Measurements from ENCODE around the gene SLC7A10. TPM values are rescaled to one million over a fixed set of nuclear protein-coding genes. Genes with fewer than 3 reads are reported as not detected.
"Not testable (repeated sequence)": the region's sequence is repeated elsewhere in the genome, so short reads cannot be mapped to it uniquely, and the experiment has no call there.

Gene SLC7A10
- total RNA-seq, 2 experiments from 2014 or later = not detected

DNA sequence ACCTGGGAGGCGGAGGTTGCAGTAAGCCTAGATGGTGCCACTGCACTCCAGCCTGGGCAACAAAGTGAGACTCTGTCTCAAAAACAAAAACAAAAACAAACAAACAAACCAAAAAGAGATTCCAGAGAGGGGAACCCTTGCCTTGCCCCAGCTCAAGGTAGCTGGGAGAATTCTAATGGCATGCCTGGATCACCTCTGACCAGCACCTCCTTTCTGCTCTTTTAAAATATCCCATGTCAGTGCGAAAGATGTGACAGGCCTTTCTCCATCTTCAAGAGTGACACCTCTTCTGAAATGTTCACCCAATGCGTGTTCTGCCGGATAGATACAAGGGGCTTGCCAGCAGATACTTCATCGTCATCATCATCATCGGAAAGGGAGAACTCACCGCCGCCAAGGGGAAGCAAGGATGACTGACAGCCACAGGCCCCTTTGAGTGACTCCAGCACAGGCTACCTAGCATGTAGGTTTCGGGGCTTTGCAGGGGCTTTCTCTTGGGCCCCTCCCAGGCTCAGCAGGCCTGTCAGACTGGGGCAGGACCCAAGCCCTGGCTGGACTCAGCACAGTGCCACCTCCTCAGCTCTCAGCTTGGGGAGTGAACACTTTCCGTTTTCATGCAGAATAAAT, 50.4 kb downstream of the SLC7A10 start:
- peak overlapping the region; percentile 96 for H3K4me3 Mint-ChIP-seq
- H3K27me3 Mint-ChIP-seq = peaks cover 3% of the 10 kb centered on the region
- DNase-seq = no peak
- intact Hi-C loops (cut with micrococcal nuclease) = loop anchor here (5.0 kb wide), 3 partner anchors 197 to 997 kb away; partner anchors contain the start of genes CEBPG, LSM14A and NUDT19
- CTCF ChIA-PET = interaction anchor here (0.9 to 4.6 kb wide), 6 partner anchors 9 to 200 kb away, joined by 3 to 37 read pairs (median 5); no protein-coding TSS in a partner anchor
- peaks cover 7% of the 10 kb centered on the region for H3K36me3 Mint-ChIP-seq
- peaks cover 30% of the 10 kb centered on the region for H3K4me1 Mint-ChIP-seq (ENCODE audit: low read depth)
- POLR2A ChIA-PET = interaction anchor here (1.4 to 3.0 kb wide), 4 partner anchors 11 to 199 kb away, joined by 4 to 47 read pairs (median 10); partner anchors contain the start of gene CEBPG
- H3K9me3 Mint-ChIP-seq = peaks cover 2% of the 10 kb centered on the region
- no peak overlapping the region for H3K27ac Mint-ChIP-seq

DNA sequence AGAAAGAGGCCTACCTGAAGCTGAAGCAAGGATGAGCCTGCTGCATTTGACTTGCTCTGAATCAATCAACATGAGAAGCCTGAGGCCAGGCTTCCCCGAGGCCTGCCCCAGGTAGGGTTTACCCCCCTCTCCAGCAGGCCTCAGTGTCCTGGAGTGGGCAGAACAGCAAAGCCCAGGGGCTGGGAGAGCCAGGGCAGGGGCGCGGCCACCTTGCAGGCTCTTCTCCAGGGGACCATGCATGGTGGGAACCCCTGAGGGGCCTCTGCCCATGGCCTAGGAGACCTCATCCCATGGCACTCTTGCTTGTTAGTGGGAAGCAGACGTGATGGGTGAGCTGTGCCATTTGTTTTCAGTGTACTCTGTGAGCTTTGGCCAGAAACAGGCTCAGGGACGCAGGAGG, 51.5 kb downstream of the SLC7A10 start:
- Mint-ChIP-seq H3K9me3 (peaks cover 2% of the 10 kb centered on the region), H3K27ac (no peak overlapping the region), H3K4me3 (no peak overlapping the region), H3K27me3 (peaks cover 3% of the 10 kb centered on the region), H3K36me3 (peaks cover 8% of the 10 kb centered on the region), H3K4me1 (ENCODE audit: low read depth) (peaks cover 30% of the 10 kb centered on the region)
- ChIA-PET CTCF (interaction anchor here (1.0 to 2.5 kb wide), 3 partner anchors 10 to 49 kb away, joined by 3 to 8 read pairs (median 4); no protein-coding TSS in a partner anchor), POLR2A (interaction anchor here (1.6 kb wide), 1 partner anchor 14 kb away, joined by 5 read pairs; no protein-coding TSS in a partner anchor)
- intact Hi-C loops (cut with micrococcal nuclease) = no loop called here
- DNase-seq = no peak

DNA sequence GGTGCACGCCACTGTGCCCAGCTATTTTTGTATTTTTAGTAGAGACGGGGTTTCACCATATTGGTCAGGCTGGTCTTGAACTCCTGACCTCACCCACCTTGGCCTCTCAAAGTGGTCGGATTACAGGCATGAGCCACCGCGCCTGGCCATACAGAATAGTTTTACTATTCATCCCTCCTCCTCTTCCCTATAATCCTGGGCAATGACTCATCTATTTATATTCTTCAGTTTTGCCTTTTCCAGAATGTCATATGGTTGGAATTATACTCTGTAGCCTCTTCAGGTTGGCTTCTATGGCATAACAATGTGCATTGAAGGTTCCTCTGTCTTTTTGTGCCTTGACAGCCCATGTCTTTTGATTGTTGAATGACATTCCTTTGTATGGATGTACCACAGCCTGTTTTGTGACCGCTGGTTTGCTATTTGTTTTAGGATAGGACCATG, 53.7 kb downstream of the SLC7A10 start:
- POLR2A ChIA-PET = no interaction called here
- Mint-ChIP-seq H3K27me3 (peaks cover 2% of the 10 kb centered on the region), H3K4me1 (ENCODE audit: low read depth) (peaks cover 22% of the 10 kb centered on the region), H3K4me3 (no peak overlapping the region), H3K9me3 (peaks cover 12% of the 10 kb centered on the region), H3K27ac (no peak overlapping the region), H3K36me3 (peaks cover 10% of the 10 kb centered on the region)
- CTCF ChIA-PET = interaction anchor here (0.6 to 2.5 kb wide), 3 partner anchors 12 to 46 kb away, joined by 3 to 8 read pairs (median 6); no protein-coding TSS in a partner anchor
- no peak for DNase-seq
- intact Hi-C loops (cut with micrococcal nuclease) = no loop called here

DNA sequence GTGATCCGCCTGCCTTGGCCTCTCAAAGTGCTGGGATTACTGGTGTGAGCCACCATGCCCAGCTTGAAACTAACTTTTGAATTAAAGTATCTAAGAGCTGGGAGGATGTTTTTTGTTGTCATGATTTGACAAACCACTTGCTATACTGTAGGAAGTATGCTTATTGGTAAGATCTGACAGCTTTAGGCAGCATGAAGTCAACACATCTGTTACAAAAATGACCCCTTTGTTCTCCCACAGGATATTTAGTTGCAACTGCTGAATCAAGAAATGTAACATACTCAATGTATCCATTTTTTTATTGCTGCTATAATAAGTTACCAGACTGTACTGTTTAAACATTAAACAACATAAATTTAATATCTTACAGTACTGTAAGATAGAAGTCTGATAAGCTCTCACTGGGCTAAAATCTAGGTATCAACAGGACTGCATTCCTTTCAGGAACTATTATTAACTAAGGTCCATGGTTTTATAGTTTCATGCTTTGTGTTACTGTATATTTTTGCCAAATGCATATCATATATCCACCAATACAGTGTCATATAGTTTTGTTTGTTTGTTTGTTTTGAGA, 54.3 kb downstream of the SLC7A10 start:
- intact Hi-C loops (cut with micrococcal nuclease) = no loop called here
- no peaks in the 10 kb centered on the region for H3K27me3 Mint-ChIP-seq
- no peak overlapping the region for H3K27ac Mint-ChIP-seq
- CTCF ChIA-PET = interaction anchor here (1.2 to 2.9 kb wide), 3 partner anchors 13 to 27 kb away, joined by 3 to 9 read pairs (median 6); no protein-coding TSS in a partner anchor
- peaks cover 7% of the 10 kb centered on the region for H3K36me3 Mint-ChIP-seq
- POLR2A ChIA-PET = no interaction called here
- H3K4me3 Mint-ChIP-seq = no peak overlapping the region
- no peak for DNase-seq
- H3K4me1 Mint-ChIP-seq (ENCODE audit: low read depth) = peaks cover 20% of the 10 kb centered on the region
- H3K9me3 Mint-ChIP-seq = peaks cover 10% of the 10 kb centered on the region

GRCh38 chr19:33168528-33168927, 57.1 kb downstream of the SLC7A10 start:
- Mint-ChIP-seq H3K4me3 (no peak overlapping the region), H3K4me1 (ENCODE audit: low read depth) (peaks cover 5% of the 10 kb centered on the region), H3K27me3 (no peaks in the 10 kb centered on the region), H3K27ac (no peak overlapping the region), H3K36me3 (peaks cover 4% of the 10 kb centered on the region), H3K9me3 (peaks cover 10% of the 10 kb centered on the region)
- no peak for DNase-seq
- intact Hi-C loops (cut with micrococcal nuclease) = no loop called here
- CTCF ChIA-PET = no interaction called here
- POLR2A ChIA-PET = no interaction called here

DNA sequence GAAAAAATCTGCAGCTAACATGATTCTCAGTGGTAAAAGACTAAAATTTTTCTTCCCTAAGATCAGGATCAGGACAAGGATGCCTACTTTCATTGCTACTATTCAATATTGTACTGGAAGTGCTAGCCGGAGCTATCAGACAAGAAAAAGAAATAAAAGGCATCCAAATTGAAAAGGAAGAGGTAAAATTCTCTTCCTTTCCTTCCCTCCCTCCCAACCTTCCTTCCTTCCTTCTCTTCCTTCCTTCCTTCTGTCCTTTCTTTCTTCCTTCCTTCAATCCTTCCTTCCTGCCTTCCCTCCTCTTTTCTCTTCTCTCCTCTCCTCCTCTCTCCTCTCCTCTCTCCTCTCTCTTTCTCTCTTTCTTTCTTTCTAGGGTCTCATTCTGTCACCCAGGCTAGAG, 58.2 kb downstream of the SLC7A10 start:
- intact Hi-C loops (cut with micrococcal nuclease) = no loop called here
- Mint-ChIP-seq H3K27me3 (no peaks in the 10 kb centered on the region), H3K36me3 (peaks cover 4% of the 10 kb centered on the region), H3K4me3 (no peak overlapping the region), H3K27ac (no peak overlapping the region), H3K4me1 (ENCODE audit: low read depth) (peaks cover 1% of the 10 kb centered on the region), H3K9me3 (peaks cover 10% of the 10 kb centered on the region)
- no peak for DNase-seq
- ChIA-PET POLR2A (no interaction called here), CTCF (interaction anchor here (0.6 to 2.2 kb wide), 2 partner anchors 23 to 400 kb away, joined by 3 to 6 read pairs; no protein-coding TSS in a partner anchor)

DNA sequence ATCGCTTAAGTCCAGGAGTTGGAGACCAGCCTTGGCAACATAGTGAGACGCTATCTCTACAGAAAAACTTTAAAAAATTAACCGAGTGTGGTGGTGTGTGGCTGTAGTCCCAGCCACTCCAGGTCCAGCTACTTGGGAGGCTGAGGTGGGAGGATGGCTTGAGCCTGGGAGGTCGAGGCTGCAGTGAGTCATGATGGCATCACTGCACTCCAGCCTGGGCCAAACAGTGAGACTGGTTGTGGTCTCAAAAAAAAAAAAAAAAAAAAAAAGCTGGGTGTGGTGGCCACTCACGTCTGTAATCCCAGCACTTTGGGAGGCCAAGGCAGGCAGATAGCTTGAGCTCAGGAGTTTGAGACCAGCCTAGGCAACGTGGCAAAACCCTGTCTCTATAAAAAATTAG, 59.6 kb downstream of the SLC7A10 start:
- peaks cover 10% of the 10 kb centered on the region for H3K9me3 Mint-ChIP-seq
- CTCF ChIA-PET = interaction anchor here (1.1 to 2.2 kb wide), 3 partner anchors 10 to 22 kb away, joined by 3 to 6 read pairs (median 6); no protein-coding TSS in a partner anchor
- H3K4me1 Mint-ChIP-seq (ENCODE audit: low read depth); H3K36me3 Mint-ChIP-seq; H3K27me3 Mint-ChIP-seq; intact Hi-C loops (cut with micrococcal nuclease); H3K27ac Mint-ChIP-seq; H3K4me3 Mint-ChIP-seq; DNase-seq: not testable (repeated sequence)
- POLR2A ChIA-PET = interaction anchor here (0.6 kb wide), 1 partner anchor 31 kb away, joined by 3 read pairs; no protein-coding TSS in a partner anchor

- no peak for DNase-seq
- H3K36me3 Mint-ChIP-seq = peaks cover under 1% of the 10 kb centered on the region
- intact Hi-C loops (cut with micrococcal nuclease) = no loop called here
- peaks cover 9% of the 10 kb centered on the region for H3K9me3 Mint-ChIP-seq
- H3K27me3 Mint-ChIP-seq = no peaks in the 10 kb centered on the region
- CTCF ChIA-PET = interaction anchor here (0.7 to 2.2 kb wide), 4 partner anchors 10 to 72 kb away, joined by 3 to 10 read pairs (median 6); no protein-coding TSS in a partner anchor
- POLR2A ChIA-PET = interaction anchor here (1.3 kb wide), 1 partner anchor 13 kb away, joined by 4 read pairs; no protein-coding TSS in a partner anchor
- H3K27ac Mint-ChIP-seq = no peak overlapping the region
- H3K4me3 Mint-ChIP-seq = no peak overlapping the region
- H3K4me1 Mint-ChIP-seq (ENCODE audit: low read depth) = peaks cover 24% of the 10 kb centered on the region
Observed at GRCh38 chr19:33163481-33163880, 62.2 kb downstream of the SLC7A10 start.

- Mint-ChIP-seq H3K4me1 (ENCODE audit: low read depth) (peaks cover 32% of the 10 kb centered on the region), H3K27me3 (no peaks in the 10 kb centered on the region), H3K4me3 (no peak overlapping the region), H3K27ac (peak overlapping the region; percentile 86), H3K9me3 (no peaks in the 10 kb centered on the region), H3K36me3 (no peaks in the 10 kb centered on the region)
- no peak for DNase-seq
- intact Hi-C loops (cut with micrococcal nuclease) = loop anchor here (2.0 kb wide), 1 partner anchor 16 kb away; no protein-coding TSS in a partner anchor
- ChIA-PET POLR2A (interaction anchor here (1.3 to 4.2 kb wide), 3 partner anchors 13 to 212 kb away, joined by 5 to 47 read pairs (median 7); partner anchors contain the start of gene CEBPG), CTCF (interaction anchor here (1.1 to 3.7 kb wide), 6 partner anchors 16 to 36 kb away, joined by 3 to 34 read pairs (median 12); no protein-coding TSS in a partner anchor)
Observed at GRCh38 chr19:33161201-33161600, 64.4 kb downstream of the SLC7A10 start.

- POLR2A ChIA-PET = interaction anchor here (1.3 to 4.2 kb wide), 3 partner anchors 14 to 214 kb away, joined by 5 to 47 read pairs (median 7); partner anchors contain the start of gene CEBPG
- H3K27me3 Mint-ChIP-seq = no peaks in the 10 kb centered on the region
- H3K4me1 Mint-ChIP-seq (ENCODE audit: low read depth) = peaks cover 32% of the 10 kb centered on the region
- peak overlapping the region; percentile 86 for H3K27ac Mint-ChIP-seq
- intact Hi-C loops (cut with micrococcal nuclease) = loop anchor here (1.0 to 2.0 kb wide), 2 partner anchors 15 to 17 kb away; no protein-coding TSS in a partner anchor
- H3K9me3 Mint-ChIP-seq = no peaks in the 10 kb centered on the region
- no peak for DNase-seq
- CTCF ChIA-PET = interaction anchor here (1.1 to 3.7 kb wide), 7 partner anchors 9 to 256 kb away, joined by 3 to 34 read pairs (median 4); no protein-coding TSS in a partner anchor
- H3K36me3 Mint-ChIP-seq = no peaks in the 10 kb centered on the region
- H3K4me3 Mint-ChIP-seq = no peak overlapping the region
Observed at GRCh38 chr19:33159893-33160292, 65.8 kb downstream of the SLC7A10 start.

- no peak overlapping the region for H3K4me3 Mint-ChIP-seq
- CTCF ChIA-PET = interaction anchor here (1.4 to 3.7 kb wide), 5 partner anchors 9 to 25 kb away, joined by 3 to 34 read pairs (median 17); no protein-coding TSS in a partner anchor
- intact Hi-C loops (cut with micrococcal nuclease) = no loop called here
Observed at GRCh38 chr19:33159149-33159548, 66.5 kb downstream of the SLC7A10 start.

More at GRCh38 chr19:33159149-33159548, 66.5 kb downstream of the SLC7A10 start:
- peaks cover 32% of the 10 kb centered on the region for H3K4me1 Mint-ChIP-seq (ENCODE audit: low read depth)
- H3K27me3 Mint-ChIP-seq = no peaks in the 10 kb centered on the region
- no peak overlapping the region for H3K27ac Mint-ChIP-seq
- H3K36me3 Mint-ChIP-seq = no peaks in the 10 kb centered on the region
- POLR2A ChIA-PET = interaction anchor here (0.6 to 4.2 kb wide), 2 partner anchors 17 to 472 kb away, joined by 4 to 47 read pairs; no protein-coding TSS in a partner anchor
- H3K9me3 Mint-ChIP-seq = no peaks in the 10 kb centered on the region
- no peak for DNase-seq

Measured in activated CD4-positive, alpha-beta memory T cell treated with anti-CD3 and anti-CD28 coated beads for 36 hours (primary cell).